Middle frontal gyrus (tissue), 1 donor: Measurements from ENCODE around the gene CIC.

Source experiments
- DNase-seq: peaks from one replicate; pipeline ENCODE4 v3.0.0-alpha.2; 2015; ENCODE audit warnings: low spot score; ENCODE audit errors: extremely low spot score

Gene CIC

DNA sequence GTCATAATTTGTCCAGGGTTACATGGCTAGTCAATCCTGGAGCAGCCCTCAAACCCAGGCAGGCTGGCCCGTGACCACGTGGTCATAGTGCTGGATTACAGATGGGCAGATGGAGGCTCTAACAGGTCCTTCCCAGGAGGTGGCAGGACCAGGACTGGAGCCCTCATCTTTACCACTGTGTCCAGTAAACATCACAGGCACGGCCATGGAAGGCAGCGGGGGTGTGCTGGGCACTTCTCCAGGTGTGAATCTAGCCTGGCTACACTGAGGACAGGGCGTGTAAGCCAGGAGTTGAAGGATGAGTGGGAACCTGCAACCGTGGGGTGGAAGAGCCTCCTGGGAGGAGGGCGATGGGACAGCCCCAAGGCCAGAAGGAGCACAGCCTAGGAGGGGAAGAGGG, 6.1 kb downstream of the CIC start:
- DNase-seq = no peak

DNA sequence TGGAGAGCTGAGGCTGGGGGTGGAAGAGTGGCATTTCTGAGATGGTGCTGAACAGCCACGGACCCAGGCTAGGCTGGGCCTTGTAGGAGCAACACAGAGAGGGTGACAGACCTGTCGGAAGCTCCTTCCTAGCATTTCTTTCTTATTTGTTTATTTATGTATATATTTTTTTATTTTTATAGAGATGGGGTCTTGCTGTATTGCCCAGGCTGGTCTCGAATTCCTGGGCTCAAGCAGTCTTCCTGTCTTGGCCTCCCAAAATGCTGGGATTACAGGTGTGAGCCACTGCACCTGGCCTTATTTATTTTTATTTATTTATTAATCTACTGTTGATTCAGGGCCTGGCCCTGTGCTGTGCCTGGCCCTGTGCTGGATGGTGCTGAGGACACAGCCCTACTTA, 6.5 kb downstream of the CIC start:
- DNase-seq = no peak

DNA sequence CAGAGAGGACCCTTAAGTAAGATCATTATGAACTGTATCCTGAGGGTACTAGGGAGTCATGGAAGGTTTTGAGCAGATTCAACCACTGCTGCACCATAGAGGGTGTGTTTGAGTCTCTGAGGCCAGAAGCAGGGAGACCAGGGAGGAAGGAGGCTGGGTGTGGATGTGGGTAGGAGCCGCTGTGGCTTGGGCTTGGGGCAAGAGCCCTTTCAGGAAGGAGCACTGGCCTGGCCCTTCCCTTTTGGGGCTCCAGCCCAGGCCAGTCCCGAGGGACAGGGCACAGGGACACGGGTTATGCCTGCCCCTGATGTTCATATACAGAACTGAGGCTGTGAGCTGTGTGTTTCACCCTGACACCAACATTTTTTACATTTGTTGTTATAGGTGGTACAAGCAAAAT, 7.2 kb downstream of the CIC start:
- no peak for DNase-seq

DNA sequence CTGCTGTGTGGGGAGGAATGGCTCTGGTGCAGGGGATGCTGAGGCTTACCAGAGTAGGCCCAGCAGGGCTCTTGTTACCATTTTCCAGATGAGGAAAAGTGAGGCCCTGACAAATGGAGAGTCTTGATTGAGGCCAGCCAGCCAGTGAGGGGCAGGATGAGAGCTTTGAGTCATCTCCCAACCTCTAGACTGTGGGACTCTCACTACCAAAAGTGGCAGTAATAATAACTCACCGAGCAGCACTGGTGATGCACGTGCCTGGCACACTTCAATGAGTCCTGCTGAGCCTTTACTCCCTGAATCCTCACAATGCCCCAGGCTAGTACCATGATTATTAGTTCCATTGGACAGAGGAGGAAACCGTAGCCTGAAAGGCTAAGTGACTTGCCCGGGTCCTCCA, 7.8 kb downstream of the CIC start:
- DNase-seq = no peak

DNA sequence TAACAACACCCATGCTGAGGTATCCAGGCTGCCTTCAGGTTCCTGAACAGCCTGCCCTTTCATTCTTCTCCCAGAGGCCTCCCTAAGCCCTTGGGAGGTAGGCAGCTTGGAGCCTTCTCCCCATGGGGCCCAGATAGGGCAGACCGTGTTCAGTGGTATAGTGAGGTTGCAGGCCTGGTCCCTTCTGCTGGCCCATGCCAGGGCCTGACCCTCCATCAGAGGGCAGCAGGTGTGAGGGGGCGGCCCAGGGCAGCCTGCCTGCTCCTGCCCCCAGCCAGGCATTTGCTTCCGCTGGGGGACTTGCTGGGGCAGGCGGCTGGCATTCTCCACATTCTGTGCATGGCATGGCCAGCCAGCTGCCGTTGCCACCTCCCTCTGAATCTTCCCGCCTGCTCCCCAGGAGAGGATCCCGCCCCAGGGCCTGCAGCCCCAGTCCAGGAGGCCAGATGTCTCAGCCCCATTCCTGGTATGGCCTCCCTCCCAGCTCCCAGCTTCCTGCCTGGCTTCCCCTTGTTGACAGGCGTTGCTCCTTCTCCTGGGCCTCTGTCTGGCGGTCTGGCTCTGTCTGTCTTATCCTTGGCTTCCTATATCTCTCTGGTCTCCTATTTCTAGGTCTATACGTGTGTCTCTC, 8.9 kb downstream of the CIC start:
- DNase-seq = no peak

DNA sequence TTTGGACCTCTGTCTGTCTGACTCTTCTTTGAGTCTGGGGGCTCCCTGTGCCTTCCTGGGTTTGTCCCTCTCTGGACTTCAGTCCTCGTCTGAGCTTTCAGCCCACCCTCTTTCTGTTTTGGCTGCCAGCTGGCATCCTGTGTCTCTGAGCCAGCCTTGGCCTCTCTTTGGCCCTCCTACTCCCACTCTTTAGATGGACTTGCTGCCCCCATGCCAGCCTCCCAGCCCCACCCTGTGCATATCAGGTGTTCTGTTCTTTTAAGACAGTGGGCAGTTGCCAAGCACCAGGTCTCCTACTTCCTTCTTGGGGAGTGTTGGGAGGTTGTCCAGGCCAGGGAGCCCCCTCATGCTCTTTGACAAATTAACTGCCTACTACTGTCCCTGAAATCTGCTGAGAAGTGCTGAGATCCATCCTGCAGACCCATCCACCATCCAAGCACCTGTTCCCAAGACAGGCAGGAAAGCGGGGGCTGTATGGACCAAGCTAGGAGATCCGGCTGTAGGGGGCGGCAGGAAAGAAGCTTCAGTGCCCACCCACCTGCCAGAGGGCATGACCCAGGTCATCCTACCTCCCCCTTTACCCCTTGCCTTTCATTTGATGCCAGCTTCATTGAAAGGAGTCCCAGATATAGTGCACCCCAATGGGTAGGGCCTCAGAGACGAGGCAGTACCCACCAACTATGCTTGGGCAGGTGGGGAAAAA, 9.6 kb downstream of the CIC start:
- no peak for DNase-seq

DNA sequence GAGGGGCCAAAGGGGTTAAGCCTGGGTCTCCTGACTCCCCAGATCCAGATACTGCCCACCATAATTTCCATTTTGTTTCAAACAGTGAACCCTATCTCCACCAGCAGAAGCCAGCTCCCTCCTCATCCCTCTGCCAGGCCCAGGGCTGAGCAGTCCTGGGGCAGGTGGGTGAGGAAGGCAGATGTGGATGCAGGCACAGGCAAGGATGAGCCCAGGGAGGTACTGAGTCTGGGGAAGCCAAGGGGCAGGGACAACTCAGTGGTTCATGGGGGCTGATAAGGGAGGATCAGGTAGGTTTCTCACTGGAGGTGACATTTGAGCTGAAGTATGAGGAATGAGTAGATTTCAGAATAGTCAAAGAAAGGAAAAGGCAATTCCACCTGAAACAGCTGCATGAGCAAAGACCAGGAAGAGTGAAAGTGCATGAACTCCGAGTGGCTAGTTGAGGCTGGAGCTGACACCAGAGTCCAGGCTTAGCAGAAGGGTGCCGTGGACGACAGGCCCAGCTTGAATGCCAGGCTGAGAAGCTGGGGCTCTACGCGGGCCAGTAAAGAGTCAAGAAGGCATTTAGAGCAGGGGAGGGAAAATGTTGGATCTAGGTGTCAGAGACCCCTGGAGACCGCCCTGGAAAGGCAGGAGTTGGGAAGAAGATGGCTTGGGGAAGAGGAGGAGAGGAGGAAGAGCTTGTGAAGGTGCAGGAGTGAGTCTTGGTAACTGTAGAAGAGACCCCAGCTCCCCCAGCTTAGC, 10.3 kb downstream of the CIC start:
- DNase-seq = no peak

DNA sequence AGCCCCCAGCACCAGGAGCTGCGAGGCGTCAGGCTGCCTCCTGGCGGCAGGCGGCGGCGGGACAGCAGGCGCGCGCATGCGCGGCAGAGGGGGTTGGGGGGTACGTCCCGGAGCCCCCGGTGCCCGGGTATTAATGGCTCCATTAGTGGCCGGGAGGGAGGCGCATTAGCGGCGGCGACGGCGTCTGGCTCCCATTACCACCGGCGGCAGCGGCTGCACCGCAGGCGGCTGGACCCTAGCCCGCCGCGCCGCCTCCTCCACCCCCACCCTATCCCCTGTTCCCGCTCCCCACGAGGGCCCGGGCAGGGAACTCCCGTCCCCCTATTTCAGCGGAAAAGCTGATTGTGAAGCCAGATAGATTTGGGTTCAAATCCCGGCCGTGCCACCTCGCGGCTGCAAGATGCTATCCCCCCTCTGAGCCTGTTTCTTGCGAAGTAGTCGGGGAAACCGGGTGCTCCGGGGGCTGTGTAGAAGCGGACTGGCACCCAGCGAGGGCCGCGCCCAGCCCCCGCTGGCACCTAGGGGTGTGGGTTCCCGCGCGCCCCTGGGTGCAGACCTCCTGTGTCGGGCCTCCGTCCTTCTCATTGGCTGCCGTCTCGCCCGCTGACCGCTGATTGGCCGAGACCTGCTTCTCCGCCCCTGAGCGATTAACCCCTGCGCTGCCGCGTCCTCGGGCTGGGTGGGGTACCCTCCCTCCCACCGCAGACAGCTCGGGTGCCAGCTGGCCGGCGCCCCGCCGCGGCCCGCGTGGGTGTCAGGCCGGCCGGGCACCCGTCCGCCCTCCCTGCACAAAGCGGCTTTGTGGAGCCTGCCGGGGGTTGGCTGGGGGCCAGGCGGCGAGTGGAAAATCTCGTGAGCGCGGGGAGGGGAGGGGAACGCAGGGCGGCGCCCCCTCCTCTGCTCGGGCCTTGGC, 11.1 kb downstream of the CIC start:
- DNase-seq = peak; percentile 91

DNA sequence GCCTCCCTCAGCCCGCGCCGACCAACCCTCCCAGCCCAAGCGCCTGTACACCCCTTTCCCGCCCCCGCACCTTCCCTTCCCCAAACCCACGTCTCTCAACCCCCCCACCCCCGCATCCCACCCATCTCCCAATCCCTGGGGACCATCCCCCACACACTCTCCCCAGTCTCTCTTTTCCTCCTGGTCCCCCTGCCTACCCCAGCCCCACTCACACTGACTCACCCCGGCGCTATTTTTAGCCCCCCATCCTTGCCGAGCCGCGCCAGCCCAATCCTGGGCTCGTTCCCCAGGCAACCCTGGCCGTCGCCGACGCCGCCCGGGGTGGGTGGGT, 11.7 kb downstream of the CIC start:
- no peak for DNase-seq

DNA sequence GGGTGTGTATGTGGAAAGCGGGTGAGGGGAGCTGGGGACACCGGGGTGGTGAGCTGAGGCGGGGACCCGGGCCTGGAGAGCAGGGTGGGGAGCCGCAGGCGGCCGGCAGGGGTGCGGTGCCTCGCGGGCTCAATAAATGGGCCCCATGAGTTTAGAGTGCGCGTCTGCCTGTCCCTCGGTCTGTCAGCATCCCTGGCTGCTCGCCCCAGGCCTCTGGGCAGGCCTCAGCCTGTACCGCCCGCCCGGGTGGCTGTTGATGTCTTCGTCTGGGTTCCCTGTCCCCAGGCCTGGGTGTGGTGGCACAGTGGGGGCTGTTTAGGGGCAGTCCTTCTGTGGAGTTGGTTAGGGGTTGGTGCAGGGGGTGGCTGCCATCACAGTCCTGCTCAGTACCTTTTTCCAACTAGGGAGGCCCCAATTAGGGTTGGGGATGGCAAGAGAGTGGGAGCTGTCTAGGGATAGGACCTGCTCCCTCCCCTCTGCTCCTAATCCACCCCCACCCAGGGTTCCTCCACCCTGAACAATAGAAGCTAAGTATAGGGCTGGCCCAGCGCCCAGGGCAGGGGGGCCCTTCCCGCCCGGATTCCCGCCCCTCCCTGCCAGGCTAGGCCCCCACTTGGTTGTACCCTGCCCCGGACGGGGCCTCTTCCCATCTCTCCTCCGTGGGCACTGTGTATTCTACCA, 12.2 kb downstream of the CIC start:
- DNase-seq = no peak

DNA sequence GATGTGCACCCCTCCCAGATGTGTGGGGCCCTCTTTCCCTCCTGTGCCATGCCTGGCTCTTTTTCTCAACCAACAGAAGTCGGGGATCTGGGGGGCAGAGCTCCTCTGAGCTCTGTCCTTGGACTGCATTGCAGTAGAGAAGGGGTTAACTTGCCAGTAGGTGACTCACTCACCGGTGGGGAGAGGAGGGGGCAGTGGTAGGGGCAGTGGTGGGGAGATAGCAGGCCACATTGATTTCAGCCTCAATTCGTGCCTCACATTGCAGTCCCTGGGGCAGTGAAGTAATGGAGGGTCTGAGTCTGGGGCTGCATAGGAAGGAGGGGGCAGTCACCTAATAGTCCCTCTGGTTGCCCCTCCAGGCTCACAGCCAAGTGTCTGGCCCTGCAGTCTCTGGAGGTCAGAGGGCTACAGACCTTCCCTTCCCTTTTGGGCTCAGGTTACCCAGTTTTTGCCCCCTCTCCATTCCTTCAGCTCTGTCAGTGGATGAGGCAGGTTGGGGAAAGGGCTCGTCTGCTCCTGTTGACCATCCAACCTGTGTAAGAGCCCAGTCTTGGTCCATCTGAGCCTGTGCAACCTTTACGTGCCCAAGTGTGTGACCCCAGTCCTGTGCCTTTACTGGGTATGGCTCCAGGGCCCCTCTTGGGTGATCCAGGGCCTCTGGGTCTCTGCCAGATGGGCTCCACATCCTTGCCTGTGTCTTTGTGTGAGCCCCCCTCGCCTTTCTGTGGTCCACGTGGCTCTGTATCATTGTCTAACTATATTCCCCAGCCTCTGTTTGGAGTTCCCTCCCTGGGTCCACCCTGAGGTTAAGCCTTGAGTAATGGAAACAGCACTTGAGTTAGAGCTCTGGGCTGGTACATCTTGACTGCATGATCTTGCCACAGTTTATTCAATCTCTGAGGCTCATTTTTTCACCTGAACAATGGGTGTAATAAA, 13.0 kb downstream of the CIC start:
- no peak for DNase-seq

DNA sequence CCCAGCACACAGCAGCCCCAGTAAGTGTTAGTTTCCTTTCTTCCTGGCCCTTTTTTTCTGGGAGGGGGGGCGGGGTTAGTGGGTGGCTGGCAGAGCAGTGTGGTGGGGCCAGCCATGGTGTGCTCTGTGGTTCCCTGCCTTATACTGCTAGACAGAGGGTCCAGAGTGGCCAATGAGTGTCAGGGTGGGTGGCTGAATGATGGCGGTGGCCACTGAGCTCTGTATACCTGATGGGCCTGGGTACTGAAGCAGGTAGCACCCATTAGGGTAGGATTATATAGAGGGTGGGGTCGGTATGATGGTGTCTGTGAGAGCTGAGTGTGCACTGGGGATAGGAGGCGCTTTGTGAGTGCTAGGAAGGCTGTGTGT, 13.8 kb downstream of the CIC start:
- no peak for DNase-seq

DNA sequence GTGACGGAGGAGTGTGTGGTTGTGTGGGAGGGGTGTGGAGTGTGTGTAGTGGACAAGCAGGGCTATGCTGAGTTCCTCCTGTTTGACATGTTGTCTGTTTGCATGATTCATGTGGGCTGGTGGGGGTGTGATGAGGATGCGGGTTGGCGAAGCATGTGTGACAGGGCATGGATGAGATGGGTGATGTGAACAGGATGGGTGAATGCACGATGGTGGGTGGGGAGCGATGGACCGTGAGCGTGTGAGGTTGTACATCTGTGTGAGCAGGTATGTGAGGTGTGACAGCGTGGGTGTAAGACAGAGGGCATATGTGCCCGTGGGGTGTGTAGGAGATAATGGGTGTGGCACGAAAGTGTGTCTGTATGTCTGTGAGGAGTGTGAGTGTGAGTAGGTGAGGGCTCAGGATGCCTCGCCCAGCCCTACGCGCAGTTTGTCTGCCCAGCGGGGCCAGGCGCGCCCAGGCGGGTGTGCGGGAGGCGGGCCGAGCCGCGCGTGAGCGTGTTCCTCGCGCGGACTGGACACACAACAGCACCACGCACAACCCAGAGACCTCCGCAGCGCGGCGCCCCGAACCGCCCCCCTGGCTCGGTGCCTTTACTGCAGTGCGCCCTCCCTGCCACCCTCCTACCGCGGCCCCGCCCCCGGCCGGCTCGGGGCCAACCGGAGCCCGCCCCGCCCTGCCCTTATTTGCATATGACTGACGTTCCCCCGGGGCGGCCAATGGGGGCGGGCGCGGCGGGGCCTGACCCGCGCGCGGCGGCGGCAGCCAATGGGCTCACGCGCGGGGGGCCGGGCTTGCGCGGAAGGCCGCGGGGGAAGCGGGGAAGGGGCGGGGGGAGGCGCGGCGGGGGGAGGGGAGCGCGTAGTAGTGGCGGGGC, 14.4 kb downstream of the CIC start:
- peak; percentile 90 for DNase-seq

DNA sequence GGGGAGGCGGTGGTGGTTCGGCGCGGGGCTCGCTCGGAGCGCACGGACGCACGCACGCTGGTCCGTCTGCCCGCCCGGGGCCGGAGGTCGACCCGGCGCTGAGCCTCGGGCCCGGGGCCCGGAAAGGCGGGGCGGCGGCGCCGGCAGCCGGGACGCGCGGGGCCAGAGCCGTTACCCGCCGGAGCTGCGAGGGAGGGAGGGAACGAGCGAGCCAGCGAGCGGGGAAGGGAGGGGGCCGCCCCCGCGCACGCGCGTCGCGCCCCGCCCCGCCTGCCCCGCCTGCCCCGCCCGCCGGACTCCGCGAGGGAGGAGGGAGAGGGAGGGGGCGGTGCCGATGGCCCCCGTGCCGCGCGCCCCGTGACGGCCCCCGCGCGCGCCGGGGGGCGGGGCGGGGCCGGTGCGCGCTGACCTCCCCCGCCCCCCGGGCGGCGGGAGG, 15.0 kb downstream of the CIC start:
- DNase-seq = no peak

DNA sequence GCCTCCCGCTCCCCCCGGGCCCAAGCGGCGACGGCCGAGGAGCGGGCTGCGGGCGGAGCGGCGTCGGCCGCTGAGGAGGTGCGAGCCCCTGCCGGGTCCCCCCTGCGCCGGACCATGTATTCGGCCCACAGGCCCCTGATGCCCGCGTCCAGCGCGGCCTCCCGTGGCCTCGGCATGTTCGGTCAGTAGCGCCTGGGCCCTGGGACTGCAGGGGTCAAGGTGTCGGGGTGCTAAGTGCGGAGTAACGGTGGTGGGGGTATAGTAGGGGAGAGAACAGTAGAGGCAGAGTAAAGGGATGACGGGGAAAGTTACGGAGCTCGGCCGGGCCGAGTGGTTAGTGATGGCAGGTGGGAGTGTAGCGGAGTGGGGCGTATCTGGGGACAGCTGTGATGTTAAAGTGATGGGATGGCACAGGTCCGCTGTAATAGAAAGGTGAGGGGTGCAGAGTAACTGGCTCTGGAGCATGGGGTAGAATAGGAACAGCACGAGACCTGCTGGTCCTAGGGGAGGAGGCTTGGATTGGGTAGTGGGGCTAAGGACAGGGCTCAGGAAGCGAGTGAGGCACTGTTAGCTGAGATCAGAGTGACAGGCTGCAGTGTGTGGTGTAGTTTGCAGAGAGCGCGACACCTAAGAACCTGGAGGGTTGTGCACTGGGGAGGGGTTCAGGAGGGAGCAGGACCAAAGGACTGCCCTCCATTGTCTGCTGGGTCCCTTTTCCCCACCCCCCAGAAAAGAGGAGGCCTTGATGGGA, 15.7 kb downstream of the CIC start:
- no peak for DNase-seq

DNA sequence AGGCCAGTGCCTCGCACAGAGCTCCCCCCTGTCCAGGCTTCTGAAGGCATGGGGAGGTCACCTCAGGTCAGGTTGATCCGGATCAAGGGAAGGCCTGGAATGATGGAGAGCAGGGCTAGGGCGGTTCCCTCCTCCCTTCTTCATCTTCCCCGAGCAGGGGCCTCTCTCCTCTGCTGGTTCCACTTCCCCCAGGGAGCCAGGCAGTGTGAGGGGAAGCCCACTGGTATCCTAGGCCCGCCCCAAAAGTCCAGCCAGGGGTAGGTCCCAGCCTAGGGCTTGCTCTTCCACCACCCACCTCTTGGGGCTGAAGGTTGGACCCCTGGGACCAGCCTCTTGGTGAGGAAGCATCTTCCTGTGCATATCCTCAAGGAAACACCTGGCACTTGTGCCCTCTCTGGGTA, 16.5 kb downstream of the CIC start:
- DNase-seq = no peak

DNA sequence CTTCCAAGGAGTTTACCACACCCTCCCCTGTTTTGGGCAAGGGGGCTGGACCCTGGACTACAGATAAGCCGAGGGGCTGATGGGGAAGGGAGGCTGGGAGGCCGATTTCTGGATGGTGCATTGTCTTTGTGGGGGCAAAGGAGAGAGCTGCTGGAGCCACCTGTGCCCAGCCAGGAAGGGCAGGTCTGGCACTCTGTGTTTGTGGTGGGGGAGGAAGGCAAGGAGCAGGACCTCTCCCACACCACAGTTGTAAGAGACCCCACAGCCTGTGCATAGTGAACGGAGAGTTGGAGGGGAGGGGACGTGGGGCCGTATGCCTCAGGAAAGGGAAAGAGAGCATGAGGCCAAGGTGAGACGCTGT, 16.9 kb downstream of the CIC start:
- DNase-seq = no peak

DNA sequence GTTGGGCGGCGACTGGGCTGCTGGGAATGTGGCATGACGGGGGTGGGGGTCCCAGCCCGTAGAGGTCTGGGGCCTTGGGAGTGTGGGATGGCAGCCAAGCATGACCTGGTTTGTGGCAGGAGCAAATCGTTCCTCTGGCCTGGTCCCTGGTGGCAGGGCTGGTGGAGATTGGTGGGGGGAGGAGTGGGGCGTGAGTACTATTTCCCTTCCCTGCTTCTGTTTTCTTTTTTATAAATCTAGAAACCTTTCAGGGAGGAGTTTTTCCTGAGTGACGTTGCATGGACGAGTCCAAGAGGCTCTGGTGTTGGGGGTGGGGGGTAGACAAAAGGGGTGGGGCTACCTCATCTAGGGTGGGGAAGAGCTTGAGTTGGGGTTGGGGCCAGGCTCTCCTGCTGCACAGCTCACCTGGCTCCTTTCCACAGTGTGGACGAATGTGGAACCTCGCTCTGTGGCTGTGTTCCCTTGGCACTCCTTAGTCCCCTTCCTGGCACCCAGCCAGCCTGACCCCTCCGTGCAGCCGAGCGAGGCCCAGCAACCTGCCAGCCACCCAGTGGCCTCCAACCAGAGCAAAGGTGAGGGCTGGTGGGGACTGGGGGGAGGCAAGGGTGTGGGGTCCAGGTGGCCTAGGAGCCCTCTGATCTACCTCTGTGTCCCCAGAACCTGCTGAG, 17.4 kb downstream of the CIC start:
- no peak for DNase-seq
